ENCODE results near the gene TNS1.

TNS1 gene

GRCh38 chr2:218043701-218044109 lies 40.9 kb upstream of the TNS1 start:
- no peak for ATAC-seq (ENCODE audit: low read depth)
- no peaks in the 10 kb centered on the region for H3K27me3 ChIP-seq (ENCODE audit: insufficient read depth, poor library complexity, severe bottlenecking)
- TF ChIP-seq CTCF (IDR thresholded peaks at IDR 0.05; ENCODE audit: poor library complexity, severe bottlenecking): no peak

DNA sequence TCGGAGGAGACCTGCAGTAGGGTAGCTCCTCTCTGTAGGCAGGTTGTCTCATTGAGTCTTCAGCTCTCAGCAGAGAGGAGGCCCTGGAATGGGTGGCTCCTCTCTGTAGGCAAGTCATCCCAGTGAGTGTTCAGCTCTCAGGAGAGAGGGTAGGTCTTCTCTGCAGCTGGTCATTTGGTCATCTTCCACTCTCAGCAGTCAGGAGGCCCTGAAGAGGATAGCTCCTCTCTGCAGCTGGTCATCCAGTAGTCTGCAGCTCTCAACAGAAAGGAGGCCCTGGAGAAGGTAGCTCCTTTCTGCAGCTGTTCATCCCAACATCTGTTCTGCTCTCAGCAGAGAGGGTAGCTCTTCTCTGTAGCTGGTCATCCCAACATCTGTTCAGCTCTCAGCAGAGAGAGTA lies 40.3 kb upstream of the TNS1 start:
- ATAC-seq (ENCODE audit: low read depth): no peak
- no peak overlapping the region for H3K27ac ChIP-seq (ENCODE audit: poor library complexity, severe bottlenecking)
- H3K4me3 ChIP-seq (ENCODE audit: severe bottlenecking): no peak overlapping the region
- no peaks in the 10 kb centered on the region for H3K9me3 ChIP-seq (ENCODE audit: severe bottlenecking)
- no peaks in the 10 kb centered on the region for H3K27me3 ChIP-seq (ENCODE audit: insufficient read depth, poor library complexity, severe bottlenecking)
- no peak for TF ChIP-seq CTCF (IDR thresholded peaks at IDR 0.05; ENCODE audit: poor library complexity, severe bottlenecking)
- no peaks in the 10 kb centered on the region for H3K36me3 ChIP-seq (ENCODE audit: low read depth)
- no peak for DNase-seq (ENCODE audit: low spot score)
- peaks cover 5% of the 10 kb centered on the region for H3K4me1 ChIP-seq (ENCODE audit: insufficient read depth, poor library complexity, severe bottlenecking)

More at GRCh38 chr2:218043701-218044109, 40.9 kb upstream of the TNS1 start:
- Histone ChIP-seq H3K9me3 (ENCODE audit: severe bottlenecking) (no peaks in the 10 kb centered on the region), H3K4me3 (ENCODE audit: severe bottlenecking) (no peak overlapping the region), H3K4me1 (ENCODE audit: insufficient read depth, poor library complexity, severe bottlenecking) (peaks cover 2% of the 10 kb centered on the region), H3K27ac (ENCODE audit: poor library complexity, severe bottlenecking) (no peak overlapping the region), H3K36me3 (ENCODE audit: low read depth) (no peaks in the 10 kb centered on the region)
- no peak for DNase-seq (ENCODE audit: low spot score)

GRCh38 chr2:218041302-218042168 lies 38.7 kb upstream of the TNS1 start:
- Histone ChIP-seq H3K27ac (ENCODE audit: poor library complexity, severe bottlenecking) (no peak overlapping the region), H3K36me3 (ENCODE audit: low read depth) (no peaks in the 10 kb centered on the region), H3K4me3 (ENCODE audit: severe bottlenecking) (no peak overlapping the region), H3K27me3 (ENCODE audit: insufficient read depth, poor library complexity, severe bottlenecking) (no peaks in the 10 kb centered on the region), H3K4me1 (ENCODE audit: insufficient read depth, poor library complexity, severe bottlenecking) (peaks cover 5% of the 10 kb centered on the region), H3K9me3 (ENCODE audit: severe bottlenecking) (no peaks in the 10 kb centered on the region)
- ATAC-seq (ENCODE audit: low read depth): no peak
- no peak for DNase-seq (ENCODE audit: low spot score)
- no peak for TF ChIP-seq CTCF (IDR thresholded peaks at IDR 0.05; ENCODE audit: poor library complexity, severe bottlenecking)

GRCh38 chr2:218040883-218041282 lies 38.1 kb upstream of the TNS1 start:
- H3K27ac ChIP-seq (ENCODE audit: poor library complexity, severe bottlenecking): no peak overlapping the region
- no peaks in the 10 kb centered on the region for H3K36me3 ChIP-seq (ENCODE audit: low read depth)
- H3K4me3 ChIP-seq (ENCODE audit: severe bottlenecking): no peak overlapping the region
- TF ChIP-seq CTCF (IDR thresholded peaks at IDR 0.05; ENCODE audit: poor library complexity, severe bottlenecking): no peak
- ATAC-seq (ENCODE audit: low read depth) (no peak), DNase-seq (ENCODE audit: low spot score) (no peak)
- H3K27me3 ChIP-seq (ENCODE audit: insufficient read depth, poor library complexity, severe bottlenecking): no peaks in the 10 kb centered on the region
- H3K9me3 ChIP-seq (ENCODE audit: severe bottlenecking): no peaks in the 10 kb centered on the region
- H3K4me1 ChIP-seq (ENCODE audit: insufficient read depth, poor library complexity, severe bottlenecking): peaks cover 5% of the 10 kb centered on the region

DNA sequence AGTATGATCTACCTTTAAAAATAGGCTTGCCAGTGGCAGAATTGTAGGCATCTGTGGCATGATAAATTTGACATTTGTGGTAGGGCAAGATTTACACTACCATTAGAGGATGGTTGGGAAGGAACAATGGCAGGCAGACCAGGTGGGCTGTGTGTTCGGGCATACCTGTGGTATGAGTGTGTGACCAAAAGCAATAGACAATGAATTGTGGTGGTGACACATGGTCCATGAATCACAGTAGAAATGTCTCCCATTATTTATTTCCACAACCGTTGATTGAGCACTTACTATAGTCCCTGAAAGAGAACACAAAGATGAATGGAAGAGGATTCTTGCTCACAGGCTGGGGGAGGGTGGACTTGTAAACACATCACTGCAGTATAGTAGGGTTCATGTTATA lies 36.4 kb upstream of the TNS1 start:
- Histone ChIP-seq H3K27ac (ENCODE audit: poor library complexity, severe bottlenecking) (peak overlapping the region; percentile 17), H3K9me3 (ENCODE audit: severe bottlenecking) (no peaks in the 10 kb centered on the region), H3K4me3 (ENCODE audit: severe bottlenecking) (no peak overlapping the region), H3K27me3 (ENCODE audit: insufficient read depth, poor library complexity, severe bottlenecking) (no peaks in the 10 kb centered on the region), H3K36me3 (ENCODE audit: low read depth) (no peaks in the 10 kb centered on the region), H3K4me1 (ENCODE audit: insufficient read depth, poor library complexity, severe bottlenecking) (peaks cover 5% of the 10 kb centered on the region)
- no peak for DNase-seq (ENCODE audit: low spot score)
- no peak for TF ChIP-seq CTCF (IDR thresholded peaks at IDR 0.05; ENCODE audit: poor library complexity, severe bottlenecking)
- peak; percentile 93 for ATAC-seq (ENCODE audit: low read depth)

Data from RWPE2 (cell line).